SK-N-SH (cell line): ENCODE results near the gene CENPV. TPM values are rescaled to one million over a fixed set of nuclear protein-coding genes. Genes with fewer than 3 reads are reported as not detected.

Source experiments
- CTCF ChIA-PET: fragments of 300-600, 350-600 bp; formaldehyde crosslinking; extraction: SDS; loops from one replicate; lab custom pipeline; 2021; lab: Yijun Ruan, JAX
- POLR2A ChIA-PET: fragments of 350-600 bp; sonication (Branson Sonifier 250); formaldehyde crosslinking; extraction: SDS; loops from one replicate; lab custom pipeline; 2020; ENCODE audit warnings: antibody characterized with exemption, inconsistent platforms; lab: Yijun Ruan, JAX
- DNase-seq: peaks from one replicate; pipeline ENCODE4 v3.0.0; 2012
- H2AFZ ChIP-seq: fragments of 200-600 bp; sonication (generic); 2 replicates; pipeline ENCODE4 v1.8.1; 2016; ENCODE audit warnings: antibody characterized with exemption, mild to moderate bottlenecking, low read depth
- H3F3A ChIP-seq: fragments of 200-600 bp; sonication (generic); replicated peaks from 2 replicates; pipeline ENCODE3; 2016; ENCODE audit warnings: antibody characterized with exemption, mild to moderate bottlenecking; ENCODE audit not compliant: insufficient read depth
- H3K27ac ChIP-seq, 2 experiments: fragments of 200-500 bp in 1 of 2; fragments of 200-600 bp in 1 of 2; sonication (Bioruptor generic) in 1 of 2; sonication (generic), shearing (Covaris generic) in 1 of 2; 2 replicates each; pipeline versions ENCODE4 v1.5.1 to v1.6.1; 2014 to 2016; ENCODE audit warnings: low read depth in 2 of 2, inconsistent platforms in 1 of 2, low read length in 1 of 2, mild to moderate bottlenecking in 1 of 2, mixed read lengths in 1 of 2
- H3K27me3 ChIP-seq: fragments of 200-600 bp; sonication (generic), shearing (Covaris generic); 2 replicates; pipeline ENCODE4 v1.6.1; 2016; ENCODE audit warnings: mixed run types; ENCODE audit not compliant: insufficient read depth
- H3K36me3 ChIP-seq, 2 experiments: fragments of 200-500 bp in 1 of 2; fragments of 200-600 bp in 1 of 2; sonication (Bioruptor generic) in 1 of 2; sonication (generic) in 1 of 2; replicated peaks in 1 of 2; 2 replicates each; pipeline versions ENCODE3 to v1.5.1; 2014 to 2016; ENCODE audit warnings: low read length in 1 of 2, mild to moderate bottlenecking in 1 of 2; ENCODE audit not compliant: insufficient read depth in 2 of 2, control insufficient read depth in 1 of 2
- H3K4me1 ChIP-seq, 2 experiments: fragments of 200-500 bp in 1 of 2; fragments of 200-600 bp in 1 of 2; sonication (Bioruptor generic) in 1 of 2; sonication (generic), shearing (Covaris generic) in 1 of 2; 2 replicates each; pipeline versions ENCODE4 v1.5.1 to v1.6.1; 2014 to 2016; ENCODE audit warnings: low read depth in 1 of 2, low read length in 1 of 2, mixed run types in 1 of 2; ENCODE audit not compliant: insufficient read depth in 2 of 2, control insufficient read depth in 1 of 2
- H3K4me2 ChIP-seq: fragments of 200-600 bp; sonication (generic), shearing (Covaris generic); 2 replicates; pipeline ENCODE4 v1.6.1; 2017; ENCODE audit warnings: mixed run types
- H3K4me3 ChIP-seq, 2 experiments: fragments of 200-500 bp in 1 of 2; fragments of 200-600 bp in 1 of 2; sonication (Bioruptor generic) in 1 of 2; sonication (generic), shearing (Covaris generic) in 1 of 2; 2 replicates each; pipeline versions ENCODE4 v1.5.1 to v1.8.1; 2014 to 2016; ENCODE audit warnings: low read depth in 2 of 2, inconsistent platforms in 1 of 2, low read length in 1 of 2, mild to moderate bottlenecking in 1 of 2, mixed read lengths in 1 of 2, moderate library complexity in 1 of 2
- H3K79me2 ChIP-seq: fragments of 200-600 bp; sonication (generic); 2 replicates; pipeline ENCODE4 v1.8.1; 2017; ENCODE audit warnings: mild to moderate bottlenecking; ENCODE audit not compliant: insufficient read depth
- H3K9ac ChIP-seq: fragments of 200-600 bp; sonication (generic); 2 replicates; pipeline ENCODE4 v1.6.1; 2017; ENCODE audit warnings: mixed run types
- H3K9me2 ChIP-seq: fragments of 200-600 bp; sonication (generic); 2 replicates; pipeline ENCODE4 v1.6.1; 2017; ENCODE audit warnings: mixed run types
- H3K9me3 ChIP-seq: fragments of 200-600 bp; sonication (generic); 2 replicates; pipeline ENCODE4 v1.6.1; 2017; ENCODE audit warnings: mixed run types, mild to moderate bottlenecking, moderate library complexity
- H4K20me1 ChIP-seq: fragments of 200-600 bp; sonication (generic); 2 replicates; pipeline ENCODE4 v1.6.1; 2017; ENCODE audit warnings: mild to moderate bottlenecking, mixed run types; ENCODE audit not compliant: insufficient read depth
- ELF1 ChIP-seq: IDR thresholded peaks from 2 replicates; pipeline ENCODE4 v1.4.0; 2012
- FOSL2 ChIP-seq: IDR thresholded peaks from 2 replicates; pipeline ENCODE4 v1.4.0; 2012; ENCODE audit warnings: low read depth, mild to moderate bottlenecking, moderate library complexity, borderline replicate concordance
- GATA2 ChIP-seq: sonication (generic); formaldehyde crosslinking; IDR thresholded peaks from 2 replicates; pipeline ENCODE4 v1.5.0; 2020; ENCODE audit warnings: mild to moderate bottlenecking, missing genetic modification reagents
- IRF3 ChIP-seq: fragments of 150-350 bp; IDR thresholded peaks from 2 replicates; pipeline ENCODE4 v1.6.1; 2016; ENCODE audit warnings: mild to moderate bottlenecking, low read depth, low read length
- JUND ChIP-seq: IDR thresholded peaks from 2 replicates; pipeline ENCODE4 v1.4.0; 2012
- MEF2A ChIP-seq: IDR thresholded peaks from 2 replicates; pipeline ENCODE4 v1.4.0; 2012; ENCODE audit warnings: low read depth, borderline replicate concordance
- MXI1 ChIP-seq: IDR thresholded peaks from 2 replicates; pipeline ENCODE4 v1.6.1; 2012; ENCODE audit warnings: mild to moderate bottlenecking, low read depth, low read length, improper control_type of control experiment
- NFIC ChIP-seq: IDR thresholded peaks from 2 replicates; pipeline ENCODE4 v1.4.0; 2012; ENCODE audit warnings: borderline replicate concordance
- RCOR1 ChIP-seq: fragments of 150-350 bp; IDR thresholded peaks from 2 replicates; pipeline ENCODE4 v1.6.1; 2017; ENCODE audit warnings: antibody characterized with exemption, low read length
- REST ChIP-seq: IDR thresholded peaks from 2 replicates; pipeline ENCODE4 v1.6.1; 2012; ENCODE audit warnings: mild to moderate bottlenecking, low read depth, low read length, moderate library complexity
- RFX5 ChIP-seq: IDR thresholded peaks from 2 replicates; pipeline ENCODE4 v1.6.1; 2012; ENCODE audit warnings: mild to moderate bottlenecking, improper control_type of control experiment, low read length
- TAF1 ChIP-seq: IDR thresholded peaks from 2 replicates; pipeline ENCODE4 v1.6.1; 2012; ENCODE audit warnings: low read depth, mild to moderate bottlenecking, low read length, moderate library complexity, borderline replicate concordance
- TCF12 ChIP-seq: IDR thresholded peaks from 2 replicates; pipeline ENCODE4 v1.4.0; 2012
- USF1 ChIP-seq: IDR thresholded peaks from 2 replicates; pipeline ENCODE4 v1.4.0; 2012; ENCODE audit warnings: low read depth, borderline replicate concordance
- USF2 ChIP-seq: fragments of 150-350 bp; IDR thresholded peaks from 2 replicates; pipeline ENCODE4 v1.6.1; 2017; ENCODE audit warnings: antibody characterized with exemption, low read length, low read depth, borderline replicate concordance
- WGBS: methylation state at CpG from one replicate; pipeline ENCODE4 v1.1.6; 2017; ENCODE audit warnings: low lambda C conversion rate; 5-methylcytosine and 5-hydroxymethylcytosine counted together
- polyA plus RNA-seq, 3 experiments: library from polyadenylated mRNA; depleted of rRNA; stranded (reverse); fragments of >200 nt; gene quantifications; 2 replicates each; pipeline ENCODE4 v1.2.3, GENCODE V29; 2012

Gene CENPV
- polyA plus RNA-seq, 1 of the 3 experiments (the other 2 are of a cell fraction): 92.3 TPM

GRCh38 chr17:16345565-16345964 lies 7.7 kb downstream of the CENPV start:
- DNase-seq: no peak
- ChIA-PET CTCF (interaction anchor here (1.6 to 1.8 kb wide), 2 partner anchors 8 to 19 kb away, joined by 6 read pairs; partner anchors contain the start of gene CENPV), POLR2A (no interaction called here)
- H3K9me3 ChIP-seq: no peaks in the 10 kb centered on the region
- WGBS: 94% methylated on average over 5 of the region's 5 CpGs
- H3K4me2 ChIP-seq: no peak overlapping the region
- H3K79me2 ChIP-seq: peaks cover 12% of the 10 kb centered on the region
- peaks cover 38% of the 10 kb centered on the region for H3F3A ChIP-seq
- H4K20me1 ChIP-seq: no peaks in the 10 kb centered on the region
- H3K36me3 ChIP-seq: peaks cover 25 to 52% of the 10 kb centered on the region in 2 experiments
- H3K9me2 ChIP-seq: no peaks in the 10 kb centered on the region
- TF ChIP-seq FOSL2 (no peak), USF1 (no peak), RFX5 (no peak)
- no peaks in the 10 kb centered on the region; a peak in 1 of 4 replicates for H3K4me1 ChIP-seq
- no peaks in the 10 kb centered on the region for H3K27me3 ChIP-seq
- no peak overlapping the region for H2AFZ ChIP-seq
- H3K9ac ChIP-seq: no peak overlapping the region
- H3K27ac ChIP-seq: no peak overlapping the region; a peak in 1 of 4 replicates
- no peak overlapping the region for H3K4me3 ChIP-seq

- no peak overlapping the region for H2AFZ ChIP-seq
- peak overlapping the region in 1 of 2 experiments; percentile 65; a peak in 2 of 4 replicates for H3K27ac ChIP-seq
- H3K9me3 ChIP-seq: no peaks in the 10 kb centered on the region
- no peak overlapping the region for H3K4me3 ChIP-seq
- H3K36me3 ChIP-seq: peaks cover 13 to 38% of the 10 kb centered on the region in 2 experiments
- no peaks in the 10 kb centered on the region for H3K79me2 ChIP-seq
- DNase-seq: no peak
- POLR2A ChIA-PET: no interaction called here
- peaks cover 38% of the 10 kb centered on the region for H3F3A ChIP-seq
- no peak overlapping the region for H3K9ac ChIP-seq
- no peaks in the 10 kb centered on the region for H3K9me2 ChIP-seq
- H3K27me3 ChIP-seq: no peaks in the 10 kb centered on the region
- no peaks in the 10 kb centered on the region for H4K20me1 ChIP-seq
- H3K4me2 ChIP-seq: no peak overlapping the region
- H3K4me1 ChIP-seq: no peaks in the 10 kb centered on the region
- 98% methylated on average over 3 of the region's 3 CpGs for WGBS
- CTCF ChIA-PET: interaction anchor here (1.2 kb wide), 1 partner anchor 20 kb away, joined by 5 read pairs; no protein-coding TSS in a partner anchor
- TF ChIP-seq GATA2 (CRISPR knock-in tag) (no peak), MEF2A (no peak), TCF12 (no peak), IRF3 (no peak), JUND (no peak), RCOR1 (no peak), TAF1 (no peak)
These were observed 9.7 kb downstream of the CENPV start for GRCh38 chr17:16343569-16343968.

GRCh38 chr17:16342979-16343378 lies 10.3 kb downstream of the CENPV start:
- Histone ChIP-seq H3K9me2 (no peaks in the 10 kb centered on the region), H3K4me2 (no peak overlapping the region), H3K9ac (no peak overlapping the region), H3K9me3 (no peaks in the 10 kb centered on the region), H2AFZ (no peak overlapping the region), H3K79me2 (no peaks in the 10 kb centered on the region), H3K36me3 (peaks cover 10 to 36% of the 10 kb centered on the region in 2 experiments), H3K27ac (peak overlapping the region in 1 of 2 experiments; percentile 65; a peak in 2 of 4 replicates), H3K4me3 (no peak overlapping the region), H4K20me1 (no peaks in the 10 kb centered on the region), H3K4me1 (no peaks in the 10 kb centered on the region), H3F3A (peaks cover 38% of the 10 kb centered on the region), H3K27me3 (no peaks in the 10 kb centered on the region)
- no peak for DNase-seq
- POLR2A ChIA-PET: no interaction called here
- 68% methylated on average over 4 of the region's 4 CpGs for WGBS
- CTCF ChIA-PET: no interaction called here
- TF ChIP-seq USF2 (no peak), FOSL2 (peak; percentile 62), NFIC (peak; percentile 47; the same call in 1 of the 2 replicates), ELF1 (no peak), REST (no peak), MXI1 (no peak)
